Stimulated activated CD4-positive, alpha-beta T cell treated with anti-CD3 and anti-CD28 coated beads, Interleukin-4, amount 100 ng/mL, for 48 hours (primary cell): Measurements from ENCODE around the gene NOTO.
A peak's percentile ranks its signal among the peaks of the same experiment; 100 is the strongest.

ENCODE experiments used
- DNase-seq, 2 donors: peaks; one replicate each; pipeline ENCODE4 v3.0.0-alpha.2; 2020; ENCODE audit warnings: low read depth in 2 of 2

NOTO gene

DNA sequence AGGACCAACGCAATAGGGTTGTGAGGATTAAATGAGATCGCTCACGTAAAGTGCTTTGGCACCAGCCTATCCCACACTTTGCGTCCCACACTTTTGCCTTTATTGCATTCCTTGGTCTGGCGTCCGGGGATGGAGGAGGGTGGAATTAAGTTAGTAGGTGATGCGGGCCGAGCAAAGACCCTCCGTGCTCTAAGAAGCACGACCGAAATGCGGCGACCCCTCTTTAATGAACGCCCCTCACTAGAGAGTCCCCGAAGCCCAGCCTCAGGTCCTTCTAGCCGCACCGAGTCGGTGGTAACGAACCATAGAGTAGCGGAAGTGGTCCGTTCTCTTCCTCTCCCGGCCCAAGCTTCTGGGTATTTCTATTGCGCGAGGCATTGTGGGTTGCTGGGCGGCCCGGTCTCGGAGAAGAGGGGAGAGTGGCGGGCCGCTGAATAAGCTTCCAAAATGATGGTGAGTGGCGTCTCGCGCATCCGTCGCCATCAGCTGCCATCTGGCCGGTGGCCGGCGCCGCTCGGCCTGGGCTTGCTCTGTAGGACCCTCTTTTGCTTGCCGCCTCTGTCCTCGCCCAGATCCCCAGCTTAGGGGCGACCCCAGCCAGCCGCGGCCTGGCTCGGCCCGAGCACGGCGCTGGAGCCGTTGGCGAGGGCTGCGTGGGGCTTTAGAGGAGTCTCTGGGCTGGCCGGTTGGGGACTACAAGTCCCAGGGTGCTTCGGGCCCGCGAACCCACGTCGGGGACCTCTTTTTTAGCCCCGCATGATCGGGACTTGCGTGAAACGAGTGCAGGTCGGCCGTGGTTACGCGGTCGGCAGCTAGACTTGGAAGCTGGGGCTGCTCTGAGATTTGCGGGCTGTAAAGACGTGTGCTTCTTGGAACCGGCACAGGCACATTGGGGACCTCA, 31.8 kb downstream of the NOTO start, which contains the start of gene CCT7:
CCT7 (plus strand) TSS at position 377 of the 901 bp plus-strand sequence; CDS start at position 448, 71 bp downstream.
- DNase-seq, result peak; percentile 72 to 79

DNA sequence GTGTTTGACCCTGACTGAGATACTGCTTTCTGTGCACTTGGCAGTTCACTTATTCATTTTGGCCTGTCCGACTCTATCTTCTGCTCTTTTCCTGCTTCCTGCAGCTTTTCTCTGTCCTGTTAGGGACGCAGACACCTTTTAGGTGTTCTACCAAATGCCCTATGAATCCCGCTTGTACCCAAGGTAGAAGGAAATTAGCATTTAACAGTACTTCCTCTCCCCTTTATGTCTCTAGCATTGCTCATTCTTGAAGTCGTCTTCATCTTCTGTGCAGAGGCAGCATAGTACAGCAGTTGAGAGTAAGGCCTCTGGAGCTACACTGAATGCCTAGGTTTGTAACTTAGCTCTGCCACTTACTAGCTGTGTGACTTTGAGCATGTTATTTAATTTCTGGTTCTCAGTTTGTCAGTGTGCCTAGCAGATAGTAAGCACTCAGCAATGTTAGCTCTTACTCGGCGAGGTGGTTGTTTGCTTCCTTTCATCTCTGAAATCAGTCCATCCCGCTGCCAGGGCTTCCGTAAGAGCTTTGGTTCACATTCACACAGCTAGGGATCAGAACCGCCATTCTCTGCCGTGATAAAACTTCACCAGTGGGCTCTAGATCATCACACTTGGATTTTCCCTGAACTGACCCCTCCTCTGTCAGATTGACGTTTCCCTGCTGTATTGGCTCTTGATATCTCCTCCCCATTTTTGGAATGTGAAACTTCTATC, 33.1 kb downstream of the NOTO start:
- no peak for DNase-seq

DNA sequence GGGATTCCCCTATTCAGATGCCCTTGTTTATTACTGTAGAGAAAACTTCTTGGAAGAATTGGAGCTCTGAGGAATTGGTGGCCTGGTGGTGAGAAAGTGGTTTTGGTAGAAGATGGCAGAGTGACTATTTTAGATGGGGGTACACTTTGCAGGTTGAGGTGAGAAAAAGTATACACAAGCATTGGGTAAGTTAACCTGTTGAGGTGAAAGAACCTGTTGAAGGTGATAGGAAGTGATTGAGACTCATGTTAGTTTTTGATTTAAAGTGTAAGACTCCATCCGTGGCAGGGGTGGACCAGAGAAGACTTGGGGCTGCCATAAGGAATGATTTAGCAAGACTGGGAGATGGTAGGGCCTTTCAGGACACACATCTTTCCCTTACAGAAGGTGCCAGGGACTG, 34.8 kb downstream of the NOTO start:
- DNase-seq, result no peak

DNA sequence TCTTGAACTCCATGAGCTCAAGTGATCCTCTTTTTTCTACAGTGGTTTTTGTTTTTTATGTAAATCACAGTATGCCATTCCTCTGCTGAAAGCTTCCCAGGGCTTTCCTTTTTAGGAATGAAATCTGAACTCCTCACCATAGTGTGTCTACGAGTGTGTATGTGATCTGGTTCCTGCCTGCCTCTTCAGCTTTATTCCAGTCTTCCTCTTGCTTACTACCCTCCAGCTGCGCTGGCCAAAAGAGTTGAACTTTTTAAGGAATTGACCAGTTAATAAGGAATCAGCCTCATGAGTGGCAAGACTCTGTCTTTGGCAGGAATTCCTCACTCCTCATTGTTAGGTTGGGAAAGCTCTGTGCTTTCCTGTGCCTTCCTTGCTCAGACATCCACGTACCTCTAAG, 35.8 kb downstream of the NOTO start:
- no peak for DNase-seq

DNA sequence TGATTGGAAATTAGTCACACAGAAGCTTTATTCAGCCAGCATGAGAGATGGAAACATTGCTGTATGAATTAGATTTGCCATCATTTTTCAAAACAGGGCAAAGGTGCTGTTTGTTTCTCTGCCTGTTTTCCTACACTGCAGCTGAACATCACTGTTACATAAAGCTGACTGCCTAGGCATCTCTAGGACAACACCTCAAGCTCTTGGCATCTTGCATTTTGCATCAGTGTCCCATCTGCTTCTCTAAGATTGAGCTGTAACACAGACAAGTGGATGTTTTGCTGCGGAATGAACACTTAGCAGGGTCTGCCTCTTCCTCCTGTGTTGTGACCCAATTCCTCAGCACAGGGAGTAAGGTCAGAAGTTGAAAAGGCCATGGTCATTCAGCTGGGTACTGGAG, 36.6 kb downstream of the NOTO start:
- no peak for DNase-seq

DNA sequence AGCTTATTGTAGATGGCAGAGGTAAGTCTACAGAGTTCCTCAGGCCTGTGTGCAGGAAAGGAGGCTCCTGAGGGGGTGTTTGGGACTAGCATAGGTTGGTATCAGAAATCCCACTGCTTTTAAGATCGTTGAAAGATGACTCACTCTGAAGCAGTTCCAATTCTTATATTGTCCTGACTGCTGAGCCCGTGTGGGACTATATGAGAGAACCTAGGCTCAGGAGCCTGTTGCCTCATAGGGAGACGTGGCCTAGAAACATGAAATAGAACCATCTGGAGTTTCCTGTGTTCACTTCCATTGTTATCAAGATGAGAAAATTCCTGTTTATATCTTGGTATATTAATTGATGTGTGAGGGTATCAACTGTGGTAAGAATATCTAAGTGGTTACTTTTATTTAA, 37.4 kb downstream of the NOTO start:
- no peak for DNase-seq

DNA sequence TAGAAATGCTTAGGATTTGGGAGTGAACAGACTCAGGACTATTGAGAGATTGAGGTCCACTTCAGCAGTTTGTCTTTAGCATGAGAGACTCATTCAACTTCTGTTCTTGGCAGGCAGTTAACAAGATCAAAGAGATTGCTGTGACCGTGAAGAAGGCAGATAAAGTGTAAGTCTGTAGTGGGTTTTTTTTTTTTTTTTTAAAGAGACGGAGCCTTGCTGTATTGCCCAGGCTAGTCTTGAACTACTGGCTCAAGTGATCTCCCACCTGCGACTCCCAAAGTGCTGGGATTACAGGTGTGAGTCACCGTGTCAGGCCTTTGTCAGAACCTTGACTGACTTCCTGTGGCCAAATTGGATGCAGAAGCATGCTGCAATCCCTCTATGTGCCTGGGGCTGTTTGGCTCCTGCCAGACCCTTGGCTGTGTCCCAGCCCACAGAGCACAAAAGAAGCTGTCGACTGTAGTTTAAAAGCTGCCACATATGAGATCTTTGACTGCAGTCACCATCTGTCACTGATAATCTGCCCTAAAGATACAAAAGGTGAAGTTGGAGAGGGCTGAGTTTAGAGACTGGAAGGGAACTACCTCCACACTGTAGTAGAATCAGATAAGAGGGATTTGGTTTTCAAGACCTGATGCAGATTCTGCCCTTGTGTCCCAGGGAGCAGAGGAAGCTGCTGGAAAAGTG, 41.7 kb downstream of the NOTO start:
- no peak for DNase-seq

DNA sequence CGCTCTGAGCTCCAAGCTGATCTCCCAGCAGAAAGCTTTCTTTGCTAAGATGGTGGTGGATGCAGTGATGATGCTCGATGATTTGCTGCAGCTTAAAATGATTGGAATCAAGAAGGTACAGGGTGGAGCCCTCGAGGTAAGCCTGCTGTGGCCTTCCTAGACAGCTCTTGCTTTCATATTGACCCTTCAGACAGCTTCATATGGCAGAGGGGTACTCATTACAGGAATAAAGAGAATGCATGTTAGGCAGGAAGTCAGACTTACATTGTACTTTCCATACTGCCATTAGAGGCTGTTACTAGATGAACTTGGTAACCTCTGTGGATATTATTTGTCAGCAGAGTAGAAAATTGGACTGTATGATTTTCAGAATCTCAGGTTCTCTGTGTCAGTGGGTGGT, 42.2 kb downstream of the NOTO start:
- no peak for DNase-seq

DNA sequence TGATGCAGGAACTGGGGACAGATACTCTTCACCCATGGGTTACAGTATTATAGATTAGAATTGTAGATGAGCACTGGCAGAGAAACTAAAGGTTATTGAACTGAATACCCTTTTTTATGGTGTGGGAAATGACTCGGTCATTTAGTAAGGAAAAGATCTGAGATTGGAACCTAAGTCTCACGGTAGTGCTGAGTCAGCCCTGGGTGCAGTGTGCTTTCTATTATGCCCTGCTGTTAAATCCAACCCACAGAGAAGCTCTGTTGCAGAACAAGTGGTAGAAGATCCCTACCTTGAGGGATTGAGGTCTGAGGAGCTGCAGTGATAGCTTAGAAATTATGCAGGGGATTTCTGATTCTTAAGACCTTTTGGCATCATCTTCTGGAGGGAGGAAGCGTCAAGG, 44.5 kb downstream of the NOTO start:
- DNase-seq, result no peak

DNA sequence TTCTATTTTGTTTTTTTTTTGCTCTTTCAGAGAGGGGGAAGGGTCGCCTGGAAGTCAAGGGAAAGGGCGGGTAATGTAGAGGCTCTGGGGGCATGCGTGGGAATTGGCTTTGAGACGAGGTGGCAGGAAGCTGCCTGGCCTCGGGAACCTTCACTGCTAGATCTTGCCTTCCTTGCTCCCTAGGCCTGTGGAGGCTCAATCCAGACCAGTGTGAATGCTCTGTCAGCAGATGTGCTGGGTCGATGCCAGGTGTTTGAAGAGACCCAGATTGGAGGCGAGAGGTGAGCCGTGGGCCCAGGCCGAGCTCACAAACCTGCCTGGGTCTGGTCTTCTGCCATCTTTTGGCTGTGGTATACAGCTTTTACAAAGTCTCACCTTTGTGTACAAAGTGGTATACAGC, 47.3 kb downstream of the NOTO start:
- DNase-seq, result no peak

DNA sequence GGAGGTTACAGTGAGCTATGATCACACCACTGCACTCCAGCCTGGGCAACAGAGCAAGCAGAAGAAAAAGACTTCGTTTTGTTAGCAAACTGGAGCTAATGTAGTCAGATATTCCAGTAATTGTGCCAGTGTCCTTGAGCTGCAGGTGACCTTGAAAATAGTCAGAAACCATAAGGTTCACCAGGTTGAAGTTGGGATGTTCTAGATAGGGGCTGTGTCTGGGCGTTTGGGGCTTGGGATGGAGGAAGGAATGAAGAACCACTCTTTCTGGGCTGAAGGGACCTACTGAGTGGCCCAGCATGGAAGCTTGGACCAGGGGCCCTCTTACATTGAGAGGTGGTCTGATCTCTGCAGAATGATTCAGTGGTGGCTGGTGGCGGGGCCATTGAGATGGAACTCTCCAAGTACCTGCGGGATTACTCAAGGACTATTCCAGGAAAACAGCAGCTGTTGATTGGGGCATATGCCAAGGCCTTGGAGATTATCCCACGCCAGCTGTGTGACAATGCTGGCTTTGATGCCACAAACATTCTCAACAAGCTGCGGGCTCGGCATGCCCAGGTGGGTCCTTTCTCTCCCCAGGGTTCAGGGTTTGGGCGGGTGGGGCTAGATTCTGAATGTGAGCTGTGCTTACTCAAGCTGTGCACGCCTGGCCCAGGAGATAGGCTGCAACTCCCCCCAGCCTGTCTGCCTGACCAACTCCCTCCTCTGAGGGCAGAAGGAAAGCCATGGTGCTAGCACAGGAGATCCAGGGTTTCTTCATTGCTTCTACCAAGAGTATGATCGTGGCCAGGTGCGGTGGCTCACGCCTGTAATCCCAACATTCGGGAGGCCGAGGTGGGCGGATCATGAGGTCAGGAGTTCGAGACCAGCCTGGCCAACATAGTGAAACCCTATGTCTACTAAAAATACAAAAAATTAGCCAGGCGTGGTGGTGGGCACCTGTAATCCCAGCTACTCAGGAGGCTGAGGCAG, 48.8 kb downstream of the NOTO start:
- DNase-seq, result no peak

DNA sequence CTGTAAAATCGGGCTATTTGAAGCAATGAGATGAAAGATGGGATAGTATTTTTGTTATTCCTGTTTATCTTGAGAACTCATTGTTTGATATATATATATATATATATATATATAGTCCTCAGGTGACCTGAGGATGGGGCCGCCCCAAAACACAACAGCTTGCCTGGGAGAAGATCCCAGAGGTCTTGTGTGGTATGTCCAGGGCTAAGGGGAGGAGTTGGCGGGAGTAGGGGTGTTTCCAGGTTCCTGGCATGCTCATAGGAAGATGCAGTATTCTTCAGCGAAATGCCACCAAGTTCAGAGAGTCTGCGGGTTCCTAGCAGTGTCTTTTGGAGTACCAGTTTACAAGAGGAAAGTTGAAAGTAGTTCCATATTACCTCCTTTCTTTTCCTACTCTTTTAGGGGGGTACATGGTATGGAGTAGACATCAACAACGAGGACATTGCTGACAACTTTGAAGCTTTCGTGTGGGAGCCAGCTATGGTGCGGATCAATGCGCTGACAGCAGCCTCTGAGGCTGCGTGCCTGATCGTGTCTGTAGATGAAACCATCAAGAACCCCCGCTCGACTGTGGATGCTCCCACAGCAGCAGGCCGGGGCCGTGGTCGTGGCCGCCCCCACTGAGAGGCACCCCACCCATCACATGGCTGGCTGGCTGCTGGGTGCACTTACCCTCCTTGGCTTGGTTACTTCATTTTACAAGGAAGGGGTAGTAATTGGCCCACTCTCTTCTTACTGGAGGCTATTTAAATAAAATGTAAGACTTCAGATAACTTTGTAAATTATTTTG, 50.1 kb downstream of the NOTO start:
- DNase-seq, result no peak

DNA sequence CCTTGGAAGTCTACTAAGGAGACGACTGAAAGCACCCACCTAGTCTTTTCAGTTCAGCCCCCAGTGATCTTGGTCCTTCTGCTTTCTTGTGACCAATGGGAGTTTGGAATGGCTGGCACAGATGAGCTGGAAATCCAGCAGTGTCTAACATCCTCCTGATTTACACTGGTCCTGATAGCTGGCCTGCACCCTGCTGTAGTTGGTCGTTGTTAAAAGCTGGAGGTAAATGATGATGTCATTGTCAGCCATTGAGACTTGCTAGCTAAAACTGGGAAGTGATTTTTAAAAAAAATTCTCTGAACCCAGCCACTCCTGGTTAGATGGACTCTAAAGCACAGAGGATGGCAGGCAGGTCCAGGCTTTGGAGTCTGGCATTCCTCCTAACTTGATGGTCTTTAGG, 51.0 kb downstream of the NOTO start:
- DNase-seq, result no peak

DNA sequence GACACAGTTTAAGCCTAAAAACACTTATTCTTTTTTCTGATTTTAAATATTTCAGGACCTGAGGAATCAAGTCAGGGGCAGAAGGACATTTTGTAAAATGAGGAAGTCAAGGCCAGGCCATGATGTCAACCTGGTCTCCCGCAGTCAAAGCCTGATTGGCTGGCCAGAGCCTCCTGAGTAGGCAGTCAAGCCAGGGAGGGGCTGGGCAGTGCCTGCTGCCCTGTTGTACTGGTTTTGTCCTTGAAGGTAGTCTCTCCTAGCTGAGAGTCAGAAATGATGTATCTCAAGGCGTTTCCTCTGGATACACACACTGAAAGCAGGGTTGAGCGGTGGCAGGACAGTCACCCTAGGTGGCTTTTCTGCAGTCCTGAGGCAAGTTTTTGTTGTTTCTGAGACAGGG, 51.5 kb downstream of the NOTO start:
- no peak for DNase-seq

DNA sequence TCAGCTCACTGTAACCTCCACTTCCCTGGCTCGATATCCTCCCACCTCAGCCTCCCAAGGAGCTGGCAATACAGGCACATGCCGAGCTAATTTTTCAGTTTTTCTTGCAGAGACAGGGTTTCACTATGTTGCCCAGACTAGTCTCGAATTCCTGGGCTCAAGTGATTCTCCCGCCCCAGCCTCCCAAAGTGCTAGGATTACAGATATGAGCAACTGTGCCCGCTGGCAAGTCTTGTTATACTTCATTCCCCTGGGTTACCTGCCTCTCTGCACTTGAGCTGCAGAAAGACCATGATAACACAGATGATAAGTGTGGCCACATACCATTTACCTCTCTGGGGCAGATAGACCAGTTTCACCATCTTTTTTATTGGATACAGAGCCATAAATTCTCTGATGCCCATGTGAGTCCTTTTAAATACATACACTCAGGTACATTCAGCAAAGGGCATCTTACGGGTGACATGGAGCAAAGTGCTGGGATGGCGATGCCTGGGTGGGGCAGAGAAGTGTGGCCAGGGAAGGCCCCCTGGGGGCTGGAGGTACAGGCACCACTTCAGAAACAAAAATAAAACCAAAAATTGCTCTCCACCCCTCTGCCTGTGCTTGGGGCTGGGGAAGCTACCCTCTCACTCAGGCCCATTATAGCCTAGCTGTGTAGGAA, 52.1 kb downstream of the NOTO start:
- no peak for DNase-seq

DNA sequence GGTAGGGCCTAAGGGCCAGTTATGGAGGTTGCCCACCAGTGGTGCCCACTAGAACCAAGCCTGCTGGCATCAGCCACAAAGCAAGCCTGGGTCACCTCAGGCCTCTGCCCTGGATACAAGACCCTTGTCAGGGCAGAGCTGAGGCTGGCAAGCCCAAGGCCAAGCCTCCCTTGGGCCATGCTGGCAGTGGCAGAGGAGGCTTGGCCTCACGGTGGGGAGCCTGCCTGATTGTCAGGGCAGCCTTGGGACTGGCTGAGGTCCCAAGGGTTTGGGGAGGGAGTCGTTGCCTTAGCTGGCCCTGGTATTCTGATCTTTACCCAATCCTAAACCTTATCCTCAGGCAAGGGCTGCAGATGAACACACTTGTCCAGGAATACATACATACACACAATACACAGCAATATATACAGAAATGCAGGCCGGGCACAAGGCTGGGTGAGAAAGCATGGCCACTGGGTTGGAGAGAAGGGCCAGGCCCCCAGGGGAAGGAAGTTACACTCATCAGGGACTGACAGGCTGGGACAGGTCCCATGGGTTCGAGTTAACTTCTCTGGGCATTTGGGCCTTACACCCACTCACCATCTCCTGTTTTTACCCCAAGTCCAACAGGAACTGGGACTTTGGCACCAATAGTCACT, 52.8 kb downstream of the NOTO start:
- DNase-seq, result no peak

DNA sequence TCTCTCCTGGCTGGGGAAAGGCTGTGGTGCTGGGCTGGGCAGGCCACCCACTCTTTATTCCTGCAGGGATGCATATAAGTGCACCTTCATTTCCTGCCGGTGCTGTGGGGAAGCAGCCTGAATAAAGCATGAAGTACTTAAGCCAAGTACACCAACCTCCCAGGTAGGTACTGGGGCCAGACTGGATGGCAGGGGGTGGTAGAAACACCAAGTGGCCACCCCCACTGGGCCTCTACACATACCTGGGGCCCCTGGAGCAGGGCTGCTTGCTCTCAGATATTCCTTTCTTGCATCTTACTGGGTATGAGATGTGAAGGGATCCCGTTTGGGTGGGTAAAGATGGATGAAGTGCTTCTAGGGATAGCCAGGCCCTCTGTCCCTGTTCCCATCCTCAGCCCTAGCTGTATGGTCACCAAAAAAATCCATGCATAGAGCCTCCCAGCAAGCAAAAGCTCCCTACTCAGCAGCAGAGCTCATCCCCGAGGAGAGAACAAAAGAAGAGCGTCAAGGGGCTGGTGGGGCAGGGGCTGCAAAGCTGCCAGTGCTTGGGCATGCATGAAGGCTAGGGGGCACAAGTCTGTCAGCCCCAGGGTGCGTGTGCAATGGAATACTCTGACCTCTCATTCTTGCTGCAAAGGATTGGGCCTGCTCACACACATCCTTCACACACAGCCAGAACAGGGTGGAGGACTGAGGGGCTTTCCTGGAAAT, 53.7 kb downstream of the NOTO start:
- no peak for DNase-seq

DNA sequence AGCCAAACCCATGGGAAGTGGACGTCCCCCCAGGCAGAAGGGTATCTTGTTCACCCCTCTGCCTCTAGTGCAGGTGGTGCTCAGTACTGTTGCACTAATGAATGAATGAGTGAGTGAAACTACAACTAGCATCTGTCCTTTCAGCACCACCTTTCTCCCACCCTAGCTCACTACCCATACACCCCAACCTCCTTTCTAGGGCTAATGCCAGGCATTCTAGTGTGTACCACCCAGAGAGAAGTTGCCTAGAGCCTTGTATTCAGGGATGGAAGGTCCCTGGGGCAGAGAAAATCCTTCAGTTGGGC, 54.2 kb downstream of the NOTO start:
- no peak for DNase-seq

DNA sequence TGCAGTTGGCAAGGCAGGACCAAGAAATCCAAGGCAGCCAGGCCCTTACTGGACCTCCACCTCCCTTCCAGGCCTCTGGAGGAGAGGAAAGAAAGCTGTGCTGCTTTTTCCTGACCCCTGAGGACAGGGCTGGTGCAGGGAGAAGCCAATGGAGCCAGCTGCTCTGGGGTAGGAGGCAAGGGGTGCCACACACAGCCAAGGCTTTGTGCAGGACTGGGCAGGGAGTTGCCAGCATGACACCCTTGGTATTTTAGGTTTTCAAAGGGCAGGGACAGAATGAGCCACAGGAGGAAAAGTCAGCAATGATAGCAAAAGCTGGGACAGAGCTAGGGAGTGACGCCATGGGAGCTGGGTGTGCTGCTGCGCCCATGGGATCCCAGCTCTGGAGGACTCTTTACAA, 54.6 kb downstream of the NOTO start:
- no peak for DNase-seq
